ENCODE results near the gene ALDH16A1.

DNA sequence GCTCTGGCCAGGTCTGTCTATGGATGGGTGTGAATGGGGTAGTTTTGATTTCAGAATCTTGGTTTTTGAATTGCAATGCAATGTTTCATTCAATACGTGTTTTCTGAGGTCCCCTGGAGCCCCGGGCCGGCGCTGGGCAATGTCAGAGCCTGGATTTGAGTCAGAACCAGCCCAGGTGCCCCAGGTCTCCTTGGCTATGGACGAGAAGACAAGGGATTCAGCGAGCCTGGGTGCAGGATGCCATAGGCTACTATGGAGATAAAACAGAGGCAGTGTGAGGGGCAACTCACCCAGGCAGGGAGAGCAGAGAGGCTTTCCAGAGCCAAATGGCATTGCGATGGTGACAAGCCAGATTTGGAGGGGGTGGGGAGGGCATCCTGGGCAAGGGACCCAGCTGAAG lies 33.2 kb downstream of the ALDH16A1 start:
- TF ChIP-seq POLR2A (IDR thresholded peaks at IDR 0.05; ENCODE audit: low read depth, low read length): no peak
- TF ChIP-seq, protein P1, sequence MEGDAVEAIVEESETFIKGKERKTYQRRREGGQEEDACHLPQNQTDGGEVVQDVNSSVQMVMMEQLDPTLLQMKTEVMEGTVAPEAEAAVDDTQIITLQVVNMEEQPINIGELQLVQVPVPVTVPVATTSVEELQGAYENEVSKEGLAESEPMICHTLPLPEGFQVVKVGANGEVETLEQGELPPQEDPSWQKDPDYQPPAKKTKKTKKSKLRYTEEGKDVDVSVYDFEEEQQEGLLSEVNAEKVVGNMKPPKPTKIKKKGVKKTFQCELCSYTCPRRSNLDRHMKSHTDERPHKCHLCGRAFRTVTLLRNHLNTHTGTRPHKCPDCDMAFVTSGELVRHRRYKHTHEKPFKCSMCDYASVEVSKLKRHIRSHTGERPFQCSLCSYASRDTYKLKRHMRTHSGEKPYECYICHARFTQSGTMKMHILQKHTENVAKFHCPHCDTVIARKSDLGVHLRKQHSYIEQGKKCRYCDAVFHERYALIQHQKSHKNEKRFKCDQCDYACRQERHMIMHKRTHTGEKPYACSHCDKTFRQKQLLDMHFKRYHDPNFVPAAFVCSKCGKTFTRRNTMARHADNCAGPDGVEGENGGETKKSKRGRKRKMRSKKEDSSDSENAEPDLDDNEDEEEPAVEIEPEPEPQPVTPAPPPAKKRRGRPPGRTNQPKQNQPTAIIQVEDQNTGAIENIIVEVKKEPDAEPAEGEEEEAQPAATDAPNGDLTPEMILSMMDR (IDR thresholded peaks at IDR 0.05; ENCODE audit: extremely low read depth in 1 of 2, insufficient read depth in 1 of 2, low read depth in 1 of 2, low read length in 2 of 2): no peak
- TF ChIP-seq EZH2 (IDR thresholded peaks at IDR 0.05; ENCODE audit: borderline replicate concordance, low read depth, low read length, severe bottlenecking): no peak
